Suprapubic skin (tissue), 2 donors: ENCODE data around the gene TMEM139.

Experiments
- EP300 ChIP-seq: sonication (generic); formaldehyde crosslinking; IDR thresholded peaks from one replicate; pipeline ENCODE4 v1.6.1; 2017; ENCODE audit warnings: antibody characterized with exemption
- POLR2A ChIP-seq, 2 donors: fragments of 450-650 bp; IDR thresholded peaks; one replicate each; pipeline ENCODE4 v1.6.1; 2017; ENCODE audit warnings: antibody characterized with exemption in 2 of 2, mild to moderate bottlenecking in 2 of 2, moderate library complexity in 2 of 2

DNA sequence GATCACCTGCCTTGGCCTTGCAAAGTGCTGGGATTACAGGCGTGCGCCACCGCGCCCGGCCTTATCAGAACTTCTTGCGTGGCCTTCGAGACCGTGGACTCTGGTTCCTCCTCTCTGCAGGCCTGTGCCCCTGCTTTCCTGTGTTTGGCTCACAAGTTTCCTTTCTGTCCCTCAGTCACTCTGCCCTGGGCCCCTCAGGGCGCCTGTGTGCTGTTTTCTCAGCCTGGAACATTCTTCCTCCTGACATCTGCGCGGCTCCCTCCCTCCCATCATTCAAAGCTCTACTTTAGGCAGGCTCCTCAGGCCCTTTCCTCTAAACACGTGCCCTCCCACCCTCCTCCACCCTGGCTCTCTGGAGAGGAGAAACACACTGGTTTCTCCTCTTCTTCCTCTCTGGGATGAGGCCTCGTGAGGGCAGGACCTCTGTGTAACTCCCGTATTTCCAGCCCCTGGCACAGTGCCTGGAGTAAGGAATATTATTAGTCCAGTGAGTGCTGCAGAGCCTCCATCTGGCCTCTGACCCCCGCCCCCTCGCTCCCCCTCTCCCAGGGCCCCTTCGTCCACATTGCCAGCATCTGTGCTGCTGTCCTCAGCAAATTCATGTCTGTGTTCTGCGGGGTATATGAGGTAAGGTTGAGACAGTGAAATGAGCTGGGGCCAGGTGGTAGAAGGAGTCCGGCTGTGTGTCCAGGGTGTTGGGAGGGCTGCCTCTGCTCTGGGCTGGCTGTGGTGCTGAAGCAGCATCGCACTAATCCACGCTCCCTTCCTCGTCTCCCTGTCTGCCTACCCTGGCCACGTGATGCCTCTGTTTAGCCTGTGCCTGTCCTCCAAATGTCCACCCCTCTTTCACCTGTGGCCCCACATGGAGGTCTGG, 38.2 kb downstream of the TMEM139 start:
- TF ChIP-seq POLR2A (IDR thresholded peaks at IDR 0.05) (no peak), EP300 (no peak)
